Measurements from ENCODE around the gene PANK2.

The PANK2 gene

DNA sequence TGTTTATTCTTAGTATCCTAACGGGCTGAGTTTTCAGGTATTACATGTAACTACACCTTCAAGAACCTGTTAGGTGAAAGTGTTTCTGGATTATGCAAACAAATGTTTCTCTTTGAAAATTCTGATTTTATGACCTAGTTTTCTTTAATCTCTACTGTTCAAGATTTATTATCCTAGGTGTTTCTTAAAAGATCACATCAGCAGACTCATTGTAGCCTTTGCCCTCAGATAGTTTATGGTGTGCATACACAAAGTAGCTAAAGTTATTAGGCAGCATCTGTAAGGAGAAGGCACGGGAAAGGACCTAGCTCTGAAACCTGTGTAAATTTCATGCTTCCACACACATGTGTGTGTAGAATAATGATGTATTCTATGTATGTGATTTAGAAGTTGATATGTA, 21.7 kb downstream of the PANK2 start:
- TF ChIP-seq, protein P1, sequence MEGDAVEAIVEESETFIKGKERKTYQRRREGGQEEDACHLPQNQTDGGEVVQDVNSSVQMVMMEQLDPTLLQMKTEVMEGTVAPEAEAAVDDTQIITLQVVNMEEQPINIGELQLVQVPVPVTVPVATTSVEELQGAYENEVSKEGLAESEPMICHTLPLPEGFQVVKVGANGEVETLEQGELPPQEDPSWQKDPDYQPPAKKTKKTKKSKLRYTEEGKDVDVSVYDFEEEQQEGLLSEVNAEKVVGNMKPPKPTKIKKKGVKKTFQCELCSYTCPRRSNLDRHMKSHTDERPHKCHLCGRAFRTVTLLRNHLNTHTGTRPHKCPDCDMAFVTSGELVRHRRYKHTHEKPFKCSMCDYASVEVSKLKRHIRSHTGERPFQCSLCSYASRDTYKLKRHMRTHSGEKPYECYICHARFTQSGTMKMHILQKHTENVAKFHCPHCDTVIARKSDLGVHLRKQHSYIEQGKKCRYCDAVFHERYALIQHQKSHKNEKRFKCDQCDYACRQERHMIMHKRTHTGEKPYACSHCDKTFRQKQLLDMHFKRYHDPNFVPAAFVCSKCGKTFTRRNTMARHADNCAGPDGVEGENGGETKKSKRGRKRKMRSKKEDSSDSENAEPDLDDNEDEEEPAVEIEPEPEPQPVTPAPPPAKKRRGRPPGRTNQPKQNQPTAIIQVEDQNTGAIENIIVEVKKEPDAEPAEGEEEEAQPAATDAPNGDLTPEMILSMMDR (IDR thresholded peaks at IDR 0.05; ENCODE audit: borderline replicate concordance, insufficient read depth, low read depth, low read length) = no peak
- no peak overlapping the region for H3K4me3 ChIP-seq (ENCODE audit: low read depth, low read length)

DNA sequence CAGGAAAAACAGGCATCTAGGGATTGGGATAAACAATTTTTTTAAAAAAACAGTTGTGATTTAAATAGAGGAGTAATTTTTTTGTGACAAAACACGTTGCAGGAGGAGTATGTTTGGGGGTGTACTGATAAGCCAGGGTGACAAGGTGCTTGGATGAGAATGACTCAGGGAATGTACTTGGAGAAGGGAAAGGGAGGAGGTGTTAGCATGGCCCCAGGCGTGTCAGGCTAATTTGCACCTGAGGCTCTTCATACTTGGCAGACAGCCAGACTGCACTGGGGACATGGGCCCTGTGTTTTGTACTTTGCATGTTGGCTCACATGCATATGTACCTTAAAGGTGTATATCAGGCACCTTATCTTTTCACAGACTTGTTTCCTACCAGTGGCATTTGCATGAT, 22.8 kb downstream of the PANK2 start:
- TF ChIP-seq, protein P1 (IDR thresholded peaks at IDR 0.05; ENCODE audit: borderline replicate concordance, insufficient read depth, low read depth, low read length) = no peak
- H3K4me3 ChIP-seq (ENCODE audit: low read depth, low read length) = no peak overlapping the region

GRCh38 chr20:3914446-3914845, 25.3 kb downstream of the PANK2 start:
- no peak overlapping the region for H3K4me3 ChIP-seq (ENCODE audit: low read depth, low read length)
- TF ChIP-seq, protein P1 (IDR thresholded peaks at IDR 0.05; ENCODE audit: borderline replicate concordance, insufficient read depth, low read depth, low read length) = no peak

GRCh38 chr20:3915691-3916090, 26.5 kb downstream of the PANK2 start:
- no peak overlapping the region for H3K4me3 ChIP-seq (ENCODE audit: low read depth, low read length)
- TF ChIP-seq, protein P1 (IDR thresholded peaks at IDR 0.05; ENCODE audit: borderline replicate concordance, insufficient read depth, low read depth, low read length) = no peak

GRCh38 chr20:3916364-3916763, 27.2 kb downstream of the PANK2 start:
- TF ChIP-seq, protein P1 (IDR thresholded peaks at IDR 0.05; ENCODE audit: borderline replicate concordance, insufficient read depth, low read depth, low read length) = no peak

GRCh38 chr20:3919352-3919751, 30.2 kb downstream of the PANK2 start:
- H3K4me3 ChIP-seq (ENCODE audit: low read depth, low read length) = no peak overlapping the region
- TF ChIP-seq, protein P1 (IDR thresholded peaks at IDR 0.05; ENCODE audit: borderline replicate concordance, insufficient read depth, low read depth, low read length) = no peak

More at GRCh38 chr20:3916364-3916763, 27.2 kb downstream of the PANK2 start:
- H3K4me3 ChIP-seq (ENCODE audit: low read depth, low read length) = no peak overlapping the region

DNA sequence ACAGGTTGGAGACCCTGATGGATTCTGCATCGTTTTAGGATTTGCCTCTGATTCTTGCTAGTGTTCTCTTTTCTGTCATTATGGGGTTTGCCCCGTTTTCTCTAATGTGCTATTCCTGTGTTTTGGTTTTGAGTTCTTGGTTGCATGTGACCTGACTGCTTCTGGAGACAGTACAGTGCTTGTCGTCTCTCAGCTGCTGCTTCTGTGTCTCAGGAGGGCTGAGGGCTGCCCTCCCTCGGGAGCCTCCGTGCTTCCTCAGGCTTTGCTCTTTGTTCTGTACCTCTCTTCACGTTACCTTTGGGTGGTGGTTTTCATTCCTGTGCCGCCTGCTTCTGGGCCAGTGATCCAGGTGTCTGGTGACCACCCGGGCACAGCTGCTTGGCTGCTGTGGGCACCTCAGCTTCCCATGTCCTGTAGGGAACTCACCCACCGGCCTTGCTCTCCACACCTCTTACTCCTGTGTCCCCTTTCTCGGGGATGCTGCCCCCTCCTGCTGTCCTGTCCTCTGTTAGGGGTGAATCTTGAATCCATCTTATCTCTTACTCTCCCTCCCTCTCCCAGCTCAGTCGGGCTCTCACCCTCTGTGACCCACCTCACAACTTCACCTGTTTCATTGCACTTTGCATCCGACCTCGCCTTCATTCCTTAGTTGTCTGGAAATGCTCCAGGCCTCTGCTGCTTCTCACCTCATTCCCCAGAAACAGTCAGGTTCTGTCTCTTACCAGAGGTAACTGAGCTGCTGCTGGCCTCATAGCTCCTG, 33.2 kb downstream of the PANK2 start:
- TF ChIP-seq, protein P1 (IDR thresholded peaks at IDR 0.05; ENCODE audit: borderline replicate concordance, insufficient read depth, low read depth, low read length) = no peak
- no peak overlapping the region for H3K4me3 ChIP-seq (ENCODE audit: low read depth, low read length)
